Type B pancreatic cell (in vitro differentiated cells): ENCODE data around the gene ECSCR. TPM values are rescaled to one million over a fixed set of nuclear protein-coding genes. Genes with fewer than 3 reads are reported as not detected.

Experiments used
- DNase-seq: peaks from one replicate; pipeline ENCODE4 v3.0.0; 2021; ENCODE audit warnings: mixed read lengths; ENCODE audit not compliant: unreplicated experiment; ENCODE audit errors: extremely low spot score
- H3K27ac Mint-ChIP-seq: 2 replicates; pipeline ENCODE4 v1.8.0; 2021; ENCODE audit warnings: mild to moderate bottlenecking, mixed read lengths
- H3K27me3 Mint-ChIP-seq: 2 replicates; pipeline ENCODE4 v1.8.0; 2021; ENCODE audit warnings: mixed read lengths
- H3K36me3 Mint-ChIP-seq: 2 replicates; pipeline ENCODE4 v1.8.0; 2021; ENCODE audit warnings: mixed read lengths
- H3K4me1 Mint-ChIP-seq: one replicate; pipeline ENCODE4 v1.8.0; 2021; ENCODE audit warnings: mixed read lengths; ENCODE audit not compliant: unreplicated experiment
- H3K4me3 Mint-ChIP-seq: 2 replicates; pipeline ENCODE4 v1.8.0; 2021; ENCODE audit warnings: mild to moderate bottlenecking, mixed read lengths
- H3K9me3 Mint-ChIP-seq: 2 replicates; pipeline ENCODE4 v1.8.0; 2021; ENCODE audit warnings: mixed read lengths
- total RNA-seq: library from RNA; stranded (reverse); gene quantifications from 2 replicates; pipeline ENCODE4 v1.2.1, GENCODE V29; 2021; ENCODE audit warnings: low replicate concordance
- TF ChIP-seq, protein P1 (sequence below): fragments of 200-600 bp; sonication (generic); conservative IDR thresholded peaks from 2 replicates; pipeline ENCODE4 v1.5.0; 2021; ENCODE audit warnings: antibody characterized with exemption, mild to moderate bottlenecking

ECSCR gene
- total RNA-seq, 1 donor from 2014 or later = not detected

DNA sequence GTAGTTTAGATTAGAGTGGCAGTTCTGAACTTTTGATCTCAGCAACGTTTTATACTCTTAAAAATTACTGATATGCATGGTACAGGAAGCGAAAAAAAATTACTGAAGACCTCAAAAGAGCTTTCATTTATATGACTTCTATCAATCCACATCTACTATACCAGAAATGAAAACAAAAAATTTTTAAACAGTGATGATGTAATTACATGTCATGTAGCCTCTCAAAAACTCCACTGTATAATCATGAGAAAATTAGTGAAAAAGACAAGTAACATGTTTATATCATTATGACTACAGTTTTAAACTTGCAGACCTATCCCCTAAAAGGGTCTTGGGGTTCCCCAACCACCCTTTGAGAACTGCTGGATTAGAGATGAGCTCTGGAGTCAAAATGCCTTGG, 32.5 kb downstream of the ECSCR start:
- DNase-seq = no peak
- Mint-ChIP-seq H3K36me3 (peaks cover 3% of the 10 kb centered on the region), H3K9me3 (no peaks in the 10 kb centered on the region), H3K4me1 (no peaks in the 10 kb centered on the region), H3K4me3 (no peak overlapping the region), H3K27ac (no peak overlapping the region), H3K27me3 (no peaks in the 10 kb centered on the region)
- TF ChIP-seq, protein P1, sequence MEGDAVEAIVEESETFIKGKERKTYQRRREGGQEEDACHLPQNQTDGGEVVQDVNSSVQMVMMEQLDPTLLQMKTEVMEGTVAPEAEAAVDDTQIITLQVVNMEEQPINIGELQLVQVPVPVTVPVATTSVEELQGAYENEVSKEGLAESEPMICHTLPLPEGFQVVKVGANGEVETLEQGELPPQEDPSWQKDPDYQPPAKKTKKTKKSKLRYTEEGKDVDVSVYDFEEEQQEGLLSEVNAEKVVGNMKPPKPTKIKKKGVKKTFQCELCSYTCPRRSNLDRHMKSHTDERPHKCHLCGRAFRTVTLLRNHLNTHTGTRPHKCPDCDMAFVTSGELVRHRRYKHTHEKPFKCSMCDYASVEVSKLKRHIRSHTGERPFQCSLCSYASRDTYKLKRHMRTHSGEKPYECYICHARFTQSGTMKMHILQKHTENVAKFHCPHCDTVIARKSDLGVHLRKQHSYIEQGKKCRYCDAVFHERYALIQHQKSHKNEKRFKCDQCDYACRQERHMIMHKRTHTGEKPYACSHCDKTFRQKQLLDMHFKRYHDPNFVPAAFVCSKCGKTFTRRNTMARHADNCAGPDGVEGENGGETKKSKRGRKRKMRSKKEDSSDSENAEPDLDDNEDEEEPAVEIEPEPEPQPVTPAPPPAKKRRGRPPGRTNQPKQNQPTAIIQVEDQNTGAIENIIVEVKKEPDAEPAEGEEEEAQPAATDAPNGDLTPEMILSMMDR = no peak

DNA sequence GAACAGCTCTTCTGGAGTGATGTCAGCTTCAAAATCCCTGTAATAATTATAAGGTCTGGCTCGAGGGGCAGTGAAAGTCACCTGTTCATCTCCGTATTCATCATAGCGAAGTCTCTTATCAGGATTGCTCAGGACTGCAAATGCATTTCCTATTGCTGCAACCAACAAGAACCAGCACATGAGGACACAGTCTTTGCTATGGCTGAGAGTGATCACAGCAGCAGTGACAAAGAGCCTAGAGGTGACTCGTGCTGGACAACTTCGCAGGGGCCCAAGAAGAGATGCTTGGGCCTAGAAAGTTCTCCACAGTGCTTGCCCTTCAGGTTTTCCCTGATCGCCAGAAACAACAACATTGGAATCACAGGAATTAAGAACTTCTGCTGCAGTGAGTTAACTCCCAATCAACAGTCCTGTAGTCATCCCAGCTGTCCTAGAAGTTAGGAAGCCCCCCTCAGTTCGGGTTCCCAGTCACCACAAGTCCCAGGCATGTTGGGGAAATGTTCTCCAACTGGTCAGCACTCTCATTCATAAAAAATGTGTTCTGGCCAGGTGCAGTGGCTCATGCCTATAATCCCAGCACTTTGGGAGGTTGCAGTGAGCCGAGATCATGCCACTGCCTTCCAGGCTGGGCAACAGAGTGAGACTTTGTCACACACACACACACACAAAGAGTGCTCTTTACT, 36.2 kb downstream of the ECSCR start:
- Mint-ChIP-seq H3K27ac (no peak overlapping the region), H3K9me3 (no peaks in the 10 kb centered on the region), H3K36me3 (peaks cover 3% of the 10 kb centered on the region), H3K4me1 (peaks cover 5% of the 10 kb centered on the region), H3K27me3 (no peaks in the 10 kb centered on the region), H3K4me3 (no peak overlapping the region)
- TF ChIP-seq, protein P1 = no peak
- no peak for DNase-seq

DNA sequence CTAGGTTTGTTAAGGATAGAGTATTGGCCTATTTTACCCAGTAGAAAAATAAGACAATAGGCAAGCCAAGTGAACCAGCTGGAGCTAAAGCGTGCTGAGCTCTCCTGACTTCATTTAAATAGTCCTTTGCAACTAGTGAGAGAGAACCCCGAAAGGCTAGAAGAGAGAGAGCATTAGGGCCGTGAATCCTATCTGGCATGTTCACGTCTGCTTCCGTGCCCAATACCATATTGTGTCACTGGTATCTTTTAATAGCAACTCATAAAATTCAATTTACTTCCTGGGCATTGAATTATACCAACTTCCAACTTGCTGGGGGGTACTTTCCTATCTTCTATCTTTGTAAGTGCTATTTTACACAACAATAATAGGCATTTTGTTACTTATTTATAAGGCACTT, 37.0 kb downstream of the ECSCR start:
- Mint-ChIP-seq H3K27me3 (no peaks in the 10 kb centered on the region), H3K27ac (no peak overlapping the region), H3K9me3 (no peaks in the 10 kb centered on the region), H3K36me3 (peaks cover 3% of the 10 kb centered on the region), H3K4me3 (no peak overlapping the region), H3K4me1 (peaks cover 5% of the 10 kb centered on the region)
- DNase-seq = no peak
- TF ChIP-seq, protein P1 = no peak

DNA sequence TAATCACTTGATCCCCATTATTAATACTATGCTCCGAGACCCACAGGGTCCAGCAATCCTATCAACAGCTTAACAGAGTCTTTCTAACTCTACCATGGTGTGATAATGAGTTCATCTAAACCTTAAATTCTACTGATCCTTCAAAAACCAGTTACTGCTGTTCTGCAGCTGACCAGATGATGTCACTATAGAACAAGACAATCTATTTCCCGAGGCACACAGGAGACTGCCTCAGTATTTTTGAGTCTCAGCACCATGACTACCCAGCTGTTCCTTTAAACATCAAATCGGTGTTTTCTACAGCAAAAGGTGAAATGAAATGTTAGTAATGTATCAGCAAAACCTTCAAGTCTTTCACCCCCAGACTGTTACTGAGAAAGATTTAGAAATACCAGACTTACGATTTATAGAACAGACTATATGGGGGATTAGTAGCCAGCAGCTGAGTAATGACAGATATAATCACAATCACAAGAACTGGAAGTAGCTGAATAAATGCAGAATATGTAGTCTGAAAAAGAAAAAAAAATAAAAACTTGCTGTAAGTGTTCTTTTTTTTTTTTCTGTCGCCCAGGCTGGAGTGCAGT, 40.1 kb downstream of the ECSCR start:
- DNase-seq = no peak
- Mint-ChIP-seq H3K27ac (no peak overlapping the region), H3K4me3 (no peak overlapping the region), H3K27me3 (no peaks in the 10 kb centered on the region), H3K4me1 (peaks cover 5% of the 10 kb centered on the region), H3K9me3 (no peaks in the 10 kb centered on the region), H3K36me3 (peaks cover 3% of the 10 kb centered on the region)
- TF ChIP-seq, protein P1 = peak; percentile 91

DNA sequence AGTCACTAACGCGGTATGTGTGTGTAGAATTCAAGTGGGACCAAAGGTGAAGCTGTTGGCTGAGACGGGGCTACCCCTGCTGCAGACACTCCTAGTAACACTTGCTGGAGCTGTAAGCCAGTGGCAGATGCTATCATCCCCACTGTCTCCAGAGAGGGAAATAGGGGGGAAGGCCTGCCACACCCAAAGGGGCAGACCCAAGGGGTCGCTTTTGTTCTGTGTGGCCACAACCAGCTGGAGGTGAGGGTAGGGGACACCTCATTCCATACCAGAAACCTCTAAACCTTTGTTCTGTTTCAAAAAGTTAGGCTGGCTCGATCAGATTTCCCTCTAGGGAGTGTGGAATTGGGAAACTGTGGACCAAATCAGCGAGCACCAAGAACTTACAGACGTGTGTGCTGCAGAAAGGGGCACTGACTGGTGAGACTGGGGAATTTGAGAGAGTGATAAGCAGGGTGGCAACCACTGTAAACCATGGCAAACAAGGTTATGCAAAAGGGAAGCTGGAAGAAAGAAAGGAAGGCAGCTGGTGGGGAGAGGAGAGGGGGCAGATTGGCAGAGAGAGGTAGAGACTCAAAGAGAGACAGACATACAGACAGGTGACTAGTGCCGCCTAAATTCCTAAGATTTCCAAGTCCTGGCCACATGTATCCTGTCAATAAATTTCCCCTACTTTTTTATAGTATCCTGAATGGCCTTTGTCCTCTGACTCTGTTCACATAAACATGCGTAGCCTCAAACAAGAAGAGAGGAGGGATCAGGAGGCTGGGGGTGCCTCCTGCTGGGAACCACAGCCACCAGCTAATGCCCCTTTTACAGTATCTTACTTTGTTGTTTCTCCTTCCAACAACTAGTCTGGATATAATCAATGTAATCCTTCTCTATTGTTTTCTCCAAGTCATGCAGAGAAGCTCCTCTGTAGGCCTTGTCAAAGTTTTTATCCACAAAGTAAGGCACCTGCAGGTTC, 43.0 kb downstream of the ECSCR start:
- no peak for DNase-seq
- Mint-ChIP-seq H3K4me3 (no peak overlapping the region), H3K27ac (no peak overlapping the region), H3K9me3 (no peaks in the 10 kb centered on the region), H3K4me1 (peaks cover 9% of the 10 kb centered on the region), H3K36me3 (peaks cover 6% of the 10 kb centered on the region), H3K27me3 (no peaks in the 10 kb centered on the region)
- TF ChIP-seq, protein P1 = no peak
